Amniotic stem cell (primary cell): ENCODE data around the gene MAPT.

ENCODE experiments used
- DNase-seq: peaks from one replicate; lab custom pipeline; 2025; lab: John Stamatoyannopoulos, UW

The MAPT gene

GRCh38 chr17:46028981-46029565, 134.7 kb downstream of the MAPT start:
- no peak for DNase-seq

GRCh38 chr17:46029627-46030026, 135.3 kb downstream of the MAPT start:
- DNase-seq = no peak

- no peak for DNase-seq
Measured at GRCh38 chr17:46030752-46031151, 136.4 kb downstream of the MAPT start.

- no peak for DNase-seq
Measured at GRCh38 chr17:46031440-46031839, 137.1 kb downstream of the MAPT start.

- DNase-seq = no peak
Measured at GRCh38 chr17:46031920-46032319, 137.6 kb downstream of the MAPT start.

GRCh38 chr17:46032909-46033308, 138.6 kb downstream of the MAPT start:
- DNase-seq = no peak

- DNase-seq = no peak
Measured at GRCh38 chr17:46033392-46033791, 139.0 kb downstream of the MAPT start.

GRCh38 chr17:46035112-46035818, 140.9 kb downstream of the MAPT start:
- DNase-seq = no peak

GRCh38 chr17:46036491-46036890, 142.1 kb downstream of the MAPT start:
- DNase-seq = no peak

- DNase-seq = no peak
Measured at GRCh38 chr17:46037722-46038255, 143.4 kb downstream of the MAPT start.

- DNase-seq = no peak
Measured at GRCh38 chr17:46038414-46038813, 144.1 kb downstream of the MAPT start.

GRCh38 chr17:46038937-46039336, 144.6 kb downstream of the MAPT start:
- no peak for DNase-seq

GRCh38 chr17:46039592-46040186, 145.3 kb downstream of the MAPT start:
- no peak for DNase-seq

GRCh38 chr17:46042246-46042645, 147.9 kb downstream of the MAPT start:
- no peak for DNase-seq

GRCh38 chr17:46042925-46043324, 148.6 kb downstream of the MAPT start:
- DNase-seq = no peak

- no peak for DNase-seq
Measured at GRCh38 chr17:46043606-46044005, 149.3 kb downstream of the MAPT start.

- peak; percentile 84 for DNase-seq
Measured at GRCh38 chr17:46044286-46044928, 150.1 kb downstream of the MAPT start.

- no peak for DNase-seq
Measured at GRCh38 chr17:46044989-46045388, 150.6 kb downstream of the MAPT start.

GRCh38 chr17:46045639-46046038, 151.3 kb downstream of the MAPT start:
- no peak for DNase-seq

- DNase-seq = no peak
Measured at GRCh38 chr17:46046957-46047356, 152.6 kb downstream of the MAPT start.

- DNase-seq = no peak
Measured at GRCh38 chr17:46047398-46047797, 153.0 kb downstream of the MAPT start.

GRCh38 chr17:46047856-46048255, 153.5 kb downstream of the MAPT start:
- no peak for DNase-seq

GRCh38 chr17:46049656-46050055, 155.3 kb downstream of the MAPT start:
- no peak for DNase-seq
